CD4-positive, alpha-beta T cell treated with Interleukin-15 for 1 hour (primary cell): ENCODE measurements around the gene TNKS2.
"Not testable (repeated sequence)": the region's sequence is repeated elsewhere in the genome, so short reads cannot be mapped to it uniquely, and the experiment has no call there.

ENCODE experiments used
- DNase-seq: peaks from one replicate; pipeline ENCODE4 v3.0.0-alpha.2; 2020

Gene TNKS2

DNA sequence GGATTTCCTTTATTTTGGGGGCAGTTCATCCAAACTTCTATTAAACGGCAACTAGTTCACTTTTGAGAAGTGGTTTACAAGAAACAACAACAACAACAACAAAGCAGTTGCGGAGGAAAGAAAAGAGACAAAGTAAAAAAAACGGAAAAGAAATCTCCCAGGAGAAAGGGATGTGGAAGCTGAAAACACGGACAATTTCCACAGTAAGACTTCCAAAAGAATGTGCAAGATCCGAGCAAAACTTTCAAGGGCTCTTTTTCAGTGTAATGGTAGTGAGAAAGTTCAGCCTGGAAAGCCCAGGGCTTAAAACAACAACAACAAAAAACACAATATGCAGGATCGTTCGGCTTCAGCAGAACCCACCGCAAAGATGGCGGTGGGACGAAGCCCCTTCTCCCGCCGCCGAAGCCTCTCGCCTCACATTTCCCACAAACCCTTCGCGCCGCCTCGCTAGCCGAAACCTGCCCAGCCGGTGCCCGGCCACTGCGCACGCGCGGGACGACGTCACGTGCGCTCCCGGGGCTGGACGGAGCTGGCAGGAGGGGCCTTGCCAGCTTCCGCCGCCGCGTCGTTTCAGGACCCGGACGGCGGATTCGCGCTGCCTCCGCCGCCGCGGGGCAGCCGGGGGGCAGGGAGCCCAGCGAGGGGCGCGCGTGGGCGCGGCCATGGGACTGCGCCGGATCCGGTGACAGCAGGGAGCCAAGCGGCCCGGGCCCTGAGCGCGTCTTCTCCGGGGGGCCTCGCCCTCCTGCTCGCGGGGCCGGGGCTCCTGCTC is at the start of gene TNKS2:
Gene TNKS2, plus strand, starts transcription at position 553 of the 775 bp plus-strand sequence. CDS start 265 bp downstream, outside the sequence.
- peak; percentile 92 for DNase-seq

GRCh38 chr10:91749592-91749991 is 48.6 kb upstream of the TNKS2 start:
- not testable (repeated sequence) for DNase-seq

- DNase-seq = no peak
Observed at GRCh38 chr10:91756286-91756685, 41.9 kb upstream of the TNKS2 start.

GRCh38 chr10:91758303-91759146 is 39.7 kb upstream of the TNKS2 start:
- no peak for DNase-seq

GRCh38 chr10:91759581-91759986 is 38.6 kb upstream of the TNKS2 start:
- no peak for DNase-seq

DNA sequence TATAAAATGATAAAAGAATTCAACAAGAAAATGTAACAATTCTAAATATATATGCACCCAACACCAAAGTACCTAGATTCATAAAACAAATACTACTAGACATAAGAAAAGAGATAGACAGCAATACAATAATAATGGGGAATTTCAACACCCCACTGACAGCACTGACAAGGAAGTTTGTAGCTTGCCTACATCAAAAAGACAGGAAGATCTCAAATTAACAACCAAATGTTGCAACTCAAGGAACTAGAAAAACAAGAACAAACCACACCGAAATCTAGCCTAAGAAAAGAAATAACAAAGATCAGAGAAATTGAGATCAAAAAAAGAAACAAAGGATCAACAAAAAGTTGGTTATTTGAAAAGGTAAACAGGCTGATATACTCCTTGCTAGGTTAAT is 36.5 kb upstream of the TNKS2 start:
- no peak for DNase-seq

- no peak for DNase-seq
Observed at GRCh38 chr10:91762878-91763277, 35.3 kb upstream of the TNKS2 start.

GRCh38 chr10:91766676-91767075 is 31.6 kb upstream of the TNKS2 start:
- no peak for DNase-seq

DNA sequence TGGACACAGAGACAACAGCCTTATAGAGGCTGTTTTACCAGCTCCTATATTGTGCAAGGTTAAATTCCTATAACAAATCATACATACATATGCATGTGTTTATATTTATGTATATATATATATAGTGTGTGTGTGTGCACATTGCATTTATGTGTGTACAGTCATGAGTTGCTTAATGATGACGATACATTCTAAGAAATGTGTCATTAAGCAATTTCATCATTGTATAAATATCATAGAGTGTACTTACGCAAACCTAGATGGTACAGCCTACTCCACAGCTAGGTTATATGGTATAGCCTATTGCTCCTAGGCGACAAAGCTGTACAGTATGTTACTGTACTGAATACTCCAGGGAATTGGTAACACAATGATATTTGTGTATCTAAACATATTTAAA is 30.1 kb upstream of the TNKS2 start:
- no peak for DNase-seq

GRCh38 chr10:91771907-91772306 is 26.3 kb upstream of the TNKS2 start:
- no peak for DNase-seq

- DNase-seq = no peak
Observed at GRCh38 chr10:91772461-91772860, 25.8 kb upstream of the TNKS2 start.

DNA sequence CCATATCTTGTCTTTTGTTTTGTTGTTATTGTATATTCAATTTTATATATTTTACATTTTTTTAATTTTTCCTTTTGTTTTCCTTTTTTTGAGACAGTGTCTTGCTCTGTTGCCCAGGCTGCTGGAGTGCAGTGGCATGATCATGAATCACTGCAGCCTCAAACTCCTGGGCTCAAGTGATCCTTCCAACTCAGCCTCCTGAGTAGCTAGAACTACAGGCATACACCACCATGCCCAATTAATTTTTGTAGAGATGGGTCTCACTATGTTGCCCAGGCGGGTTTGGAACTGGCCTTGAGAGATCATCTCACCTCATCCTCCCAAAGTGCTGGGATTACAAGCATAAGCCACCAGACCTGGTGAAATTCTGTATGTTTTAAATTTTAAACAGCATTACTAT is 25.4 kb upstream of the TNKS2 start:
- no peak for DNase-seq

- no peak for DNase-seq
Observed at GRCh38 chr10:91774571-91774970, 23.7 kb upstream of the TNKS2 start.

- DNase-seq = no peak
Observed at GRCh38 chr10:91775731-91776130, 22.5 kb upstream of the TNKS2 start.

GRCh38 chr10:91776266-91776665 is 22.0 kb upstream of the TNKS2 start:
- no peak for DNase-seq

DNA sequence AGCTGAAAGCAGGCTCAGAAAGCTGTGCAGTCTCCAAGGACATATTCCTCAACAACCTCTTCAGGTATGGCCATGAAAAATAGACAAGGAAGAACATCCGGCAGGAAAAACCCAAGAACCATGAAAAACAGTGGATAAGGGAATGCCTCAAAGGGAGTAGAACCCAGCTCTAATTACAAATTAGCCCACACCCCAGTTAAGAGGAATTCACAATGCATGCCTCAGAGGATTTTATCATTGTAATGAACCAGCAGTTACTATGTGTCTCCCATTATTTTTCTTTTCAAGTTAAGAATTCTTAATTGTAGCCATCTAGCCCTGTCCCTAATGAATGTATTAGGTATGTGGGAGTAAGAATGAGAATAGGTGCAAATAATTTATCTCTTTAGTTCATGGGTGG is 19.7 kb upstream of the TNKS2 start:
- DNase-seq = no peak

DNA sequence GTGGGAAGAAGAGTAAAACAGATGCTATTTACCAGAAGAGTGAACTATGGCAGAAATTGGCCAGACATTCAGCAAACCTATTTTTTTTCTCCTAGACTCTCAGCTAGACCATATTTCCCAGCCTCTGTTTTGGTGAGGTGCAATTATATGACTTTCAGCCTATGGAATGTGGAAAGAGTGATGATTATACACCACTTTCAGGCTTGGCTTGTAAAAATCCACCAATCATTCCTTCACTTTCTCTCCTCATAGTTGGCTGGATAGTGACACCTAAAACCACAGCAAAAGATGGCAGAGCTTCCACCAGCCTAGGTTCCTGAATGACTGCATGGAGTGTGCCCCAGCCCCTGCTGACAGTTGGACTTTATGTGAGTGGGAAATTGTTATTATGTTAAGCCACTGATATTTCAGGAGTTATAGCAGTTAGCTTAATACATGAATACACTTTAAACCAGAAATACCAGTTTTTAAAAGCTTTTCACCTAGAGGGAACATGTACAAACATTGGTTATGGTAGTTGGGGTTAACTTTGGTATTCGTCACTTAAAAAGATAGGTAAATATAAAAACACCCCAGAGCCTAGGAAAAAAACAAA is 19.1 kb upstream of the TNKS2 start:
- no peak for DNase-seq

DNA sequence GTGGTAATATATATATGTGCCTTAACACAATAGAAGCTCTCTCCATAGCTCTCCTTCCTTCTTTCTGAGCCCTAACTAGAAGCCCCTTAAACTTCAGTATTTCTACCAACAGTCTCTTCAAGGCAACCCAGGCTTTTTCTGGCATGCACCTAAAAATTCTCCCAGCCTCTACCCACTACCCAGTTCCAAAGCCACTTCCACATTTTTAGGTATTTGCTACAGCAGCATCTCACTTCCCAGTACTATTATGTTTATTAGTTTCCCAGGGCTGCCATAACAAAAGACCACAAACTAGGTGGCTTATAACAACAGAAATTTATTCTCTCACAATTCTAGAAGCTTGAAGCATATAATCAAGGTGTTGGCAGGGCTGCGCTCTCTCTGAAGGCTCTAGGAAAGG is 15.7 kb upstream of the TNKS2 start:
- DNase-seq = no peak

DNA sequence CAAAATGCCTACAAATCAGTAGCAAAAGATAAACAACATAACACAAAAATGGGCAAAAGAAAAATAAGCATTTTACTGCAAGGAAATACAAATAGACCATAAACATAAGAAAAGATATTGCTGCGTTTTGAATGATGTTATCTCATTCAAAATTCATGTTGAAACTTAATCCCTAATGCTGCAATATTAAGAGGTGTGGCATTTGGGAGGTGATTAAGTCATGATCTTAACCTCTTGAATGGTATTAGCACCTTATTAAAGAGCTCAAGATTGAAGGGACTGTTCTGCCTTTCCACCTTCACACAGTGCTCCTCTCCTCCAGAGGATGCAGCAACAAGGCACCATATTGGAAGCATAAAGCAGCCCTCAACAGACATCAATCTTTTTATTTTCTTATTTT is 12.4 kb upstream of the TNKS2 start:
- no peak for DNase-seq

DNA sequence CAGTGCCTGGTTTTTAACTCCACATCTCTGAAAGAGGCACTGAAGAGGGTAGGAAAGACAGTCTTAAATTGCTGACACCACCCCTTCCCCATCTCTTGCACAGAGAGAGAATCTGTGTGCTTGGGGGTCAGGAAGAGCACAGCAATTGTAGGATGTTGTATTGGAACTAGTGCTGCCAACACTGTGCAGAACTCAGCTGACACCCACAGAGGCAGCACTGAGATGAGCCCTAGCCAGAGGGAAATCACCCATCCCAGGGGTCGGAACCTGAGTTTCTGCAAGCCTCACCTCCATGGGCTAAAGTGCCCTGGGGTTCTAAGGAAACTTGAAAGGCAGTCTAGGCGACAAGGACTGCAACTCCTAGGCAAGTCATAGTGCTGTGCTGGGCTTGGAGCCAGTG is 11.0 kb upstream of the TNKS2 start:
- DNase-seq = no peak

DNA sequence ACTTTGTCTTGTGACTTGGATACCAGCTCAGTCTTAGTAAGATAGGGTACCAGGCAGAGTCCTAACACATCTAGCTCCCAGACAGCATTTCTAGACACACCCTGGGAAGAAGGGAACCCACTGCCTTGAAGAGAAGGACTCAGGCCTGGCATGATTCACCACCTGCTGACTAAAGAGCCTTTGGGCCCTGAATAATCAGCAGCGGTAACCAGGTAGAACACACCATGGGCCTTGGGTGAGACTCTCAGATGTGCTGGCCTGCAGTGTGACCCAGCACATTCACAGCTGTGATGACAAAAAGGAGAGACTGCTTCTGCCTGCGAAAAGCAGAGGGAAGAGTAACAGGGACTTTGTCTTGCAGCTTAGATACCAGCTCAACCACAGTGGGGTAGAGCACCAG is 10.4 kb upstream of the TNKS2 start:
- DNase-seq = no peak

- DNase-seq = no peak
Observed at GRCh38 chr10:91788527-91788926, 9.7 kb upstream of the TNKS2 start.

- peak; percentile 41 for DNase-seq
Observed at GRCh38 chr10:91796331-91797047, 1.7 kb upstream of the TNKS2 start.
